WTC11 (cell line): Measurements from ENCODE around the gene WDR59. TPM values are rescaled to one million over a fixed set of nuclear protein-coding genes. Genes with fewer than 3 reads are reported as not detected.

Experiments
- ATAC-seq: fragments of 200-7000 bp; cut with Tn5 transposase; 2 replicates; pipeline ENCODE4 v1.10.0; 2021; ENCODE audit warnings: mild to moderate bottlenecking, moderate library complexity
- CTCF ChIA-PET: fragments of 300-600 bp; sonication (Branson Sonifier 250); formaldehyde crosslinking; loops from one replicate; lab custom pipeline; 2021; ENCODE audit warnings: antibody characterized with exemption; lab: Charles Lee
- POLR2A ChIA-PET: fragments of 350-600 bp; sonication (Branson Sonifier 250); formaldehyde crosslinking; loops from one replicate; lab custom pipeline; 2021; ENCODE audit warnings: antibody characterized with exemption; lab: Charles Lee
- DNase-seq: peaks from one replicate; pipeline ENCODE4 v3.0.0; 2021; ENCODE audit warnings: low spot score
- H3K27ac Mint-ChIP-seq: 2 replicates; pipeline ENCODE4 v1.8.0; 2021; ENCODE audit warnings: mixed read lengths
- H3K27me3 Mint-ChIP-seq: 2 replicates; pipeline ENCODE4 v1.8.0; 2021; ENCODE audit warnings: low read depth, mild to moderate bottlenecking, moderate library complexity, mixed read lengths
- H3K36me3 Mint-ChIP-seq: 2 replicates; pipeline ENCODE4 v1.8.0; 2021; ENCODE audit warnings: mixed read lengths
- H3K4me1 Mint-ChIP-seq: 2 replicates; pipeline ENCODE4 v1.8.0; 2022; ENCODE audit warnings: mixed read lengths
- H3K4me3 Mint-ChIP-seq: 2 replicates; pipeline ENCODE4 v1.8.0; 2021; ENCODE audit warnings: mild to moderate bottlenecking, moderate library complexity, mixed read lengths
- H3K9me3 Mint-ChIP-seq: 2 replicates; pipeline ENCODE4 v1.8.0; 2021; ENCODE audit warnings: mixed read lengths
- CTCF ChIP-seq: fragments of 200-600 bp; IDR thresholded peaks from 2 replicates; pipeline ENCODE4 v1.8.0; 2022; ENCODE audit warnings: antibody characterized with exemption
- ESRRA ChIP-seq: sonication (generic); formaldehyde crosslinking; IDR thresholded peaks from 2 replicates; pipeline ENCODE4 v1.8.1; 2022; ENCODE audit warnings: mild to moderate bottlenecking, missing genetic modification reagents, borderline replicate concordance
- FOXK1 ChIP-seq: sonication (generic); formaldehyde crosslinking; IDR thresholded peaks from 2 replicates; pipeline ENCODE4 v1.8.0; 2022; ENCODE audit warnings: mild to moderate bottlenecking, moderate library complexity, missing genetic modification reagents
- GTF2I ChIP-seq: fragments of 250-450 bp; sonication (Bioruptor Pico); conservative IDR thresholded peaks from 2 replicates; pipeline ENCODE4 v1.4.0; 2021; ENCODE audit warnings: mild to moderate bottlenecking
- IRF2 ChIP-seq: sonication (generic); formaldehyde crosslinking; IDR thresholded peaks from 2 replicates; pipeline ENCODE4 v1.8.0; 2022; ENCODE audit warnings: low read depth, missing genetic modification reagents, borderline replicate concordance
- JAZF1 ChIP-seq: fragments of 250-450 bp; sonication (Bioruptor Pico); IDR thresholded peaks from 2 replicates; pipeline ENCODE4 v1.9.0; 2021; ENCODE audit warnings: moderate library complexity, mild to moderate bottlenecking, inconsistent platforms
- MXD4 ChIP-seq: fragments of 250-450 bp; sonication (Bioruptor Pico); IDR thresholded peaks from 2 replicates; pipeline ENCODE4 v1.8.0; 2021; ENCODE audit warnings: mild to moderate bottlenecking, moderate library complexity, borderline replicate concordance
- NFYB ChIP-seq: sonication (generic); formaldehyde crosslinking; conservative IDR thresholded peaks from 2 replicates; pipeline ENCODE4 v1.8.0; 2022; ENCODE audit warnings: low read depth, missing genetic modification reagents
- OVOL2 ChIP-seq: fragments of 250-450 bp; sonication (Bioruptor Pico); IDR thresholded peaks from 2 replicates; pipeline ENCODE4 v1.9.0; 2021; ENCODE audit warnings: mild to moderate bottlenecking, borderline replicate concordance
- PRDM15 ChIP-seq: sonication (generic); formaldehyde crosslinking; IDR thresholded peaks from 2 replicates; pipeline ENCODE4 v1.8.0; 2022; ENCODE audit warnings: missing genetic modification reagents
- SOX15 ChIP-seq: fragments of 250-450 bp; sonication (Bioruptor Pico); IDR thresholded peaks from 2 replicates; pipeline ENCODE4 v1.9.0; 2021; ENCODE audit warnings: mild to moderate bottlenecking
- SP1 ChIP-seq: sonication (generic); formaldehyde crosslinking; conservative IDR thresholded peaks from 2 replicates; pipeline ENCODE4 v1.8.1; 2022; ENCODE audit warnings: missing genetic modification reagents
- TCF7 ChIP-seq: sonication (generic); formaldehyde crosslinking; IDR thresholded peaks from 2 replicates; pipeline ENCODE4 v1.8.0; 2022; ENCODE audit warnings: mild to moderate bottlenecking, low read depth, missing genetic modification reagents, moderate library complexity
- ZNF416 ChIP-seq: fragments of 250-450 bp; sonication (Bioruptor Pico); IDR thresholded peaks from 2 replicates; pipeline ENCODE4 v1.9.0; 2021; ENCODE audit warnings: mild to moderate bottlenecking, inconsistent platforms
- ZNF512 ChIP-seq: sonication (generic); formaldehyde crosslinking; IDR thresholded peaks from 2 replicates; pipeline ENCODE4 v1.8.1; 2022; ENCODE audit warnings: missing genetic modification reagents, borderline replicate concordance
- total RNA-seq: library from RNA; stranded (reverse); gene quantifications from 3 replicates; pipeline ENCODE4 v1.2.3, GENCODE V29; 2021
- TF ChIP-seq, protein P1 (sequence below): sonication (generic); formaldehyde crosslinking; IDR thresholded peaks from 2 replicates; pipeline ENCODE4 v1.8.1; 2022; ENCODE audit warnings: low read depth, missing genetic modification reagents, borderline replicate concordance
- TF ChIP-seq, protein P2 (sequence below): sonication (generic); formaldehyde crosslinking; IDR thresholded peaks from 2 replicates; pipeline ENCODE4 v1.8.1; 2023; ENCODE audit warnings: mild to moderate bottlenecking, missing genetic modification reagents, moderate library complexity
- TF ChIP-seq, protein P3 (sequence below): fragments of 250-450 bp; sonication (Bioruptor Pico); IDR thresholded peaks from 2 replicates; pipeline ENCODE4 v1.9.0; 2021; ENCODE audit warnings: mild to moderate bottlenecking
- TF ChIP-seq, protein P4 (sequence below): sonication (generic); formaldehyde crosslinking; IDR thresholded peaks from 2 replicates; pipeline ENCODE4 v1.8.1; 2022; ENCODE audit warnings: mild to moderate bottlenecking, moderate library complexity, missing genetic modification reagents

The WDR59 gene
- total RNA-seq, 1 experiment from 2014 or later = 100 TPM

- ATAC-seq = no peak
- ChIA-PET CTCF (no interaction called here), POLR2A (no interaction called here)
- Mint-ChIP-seq H3K4me3 (no peak overlapping the region), H3K9me3 (no peaks in the 10 kb centered on the region), H3K4me1 (peaks cover 9% of the 10 kb centered on the region; the same call in 1 of the 2 replicates), H3K27ac (peak overlapping the region; percentile 24; the same call in 1 of the 2 replicates), H3K36me3 (peaks cover 24% of the 10 kb centered on the region), H3K27me3 (no peaks in the 10 kb centered on the region)
- no peak for DNase-seq
- TF ChIP-seq, protein P1, sequence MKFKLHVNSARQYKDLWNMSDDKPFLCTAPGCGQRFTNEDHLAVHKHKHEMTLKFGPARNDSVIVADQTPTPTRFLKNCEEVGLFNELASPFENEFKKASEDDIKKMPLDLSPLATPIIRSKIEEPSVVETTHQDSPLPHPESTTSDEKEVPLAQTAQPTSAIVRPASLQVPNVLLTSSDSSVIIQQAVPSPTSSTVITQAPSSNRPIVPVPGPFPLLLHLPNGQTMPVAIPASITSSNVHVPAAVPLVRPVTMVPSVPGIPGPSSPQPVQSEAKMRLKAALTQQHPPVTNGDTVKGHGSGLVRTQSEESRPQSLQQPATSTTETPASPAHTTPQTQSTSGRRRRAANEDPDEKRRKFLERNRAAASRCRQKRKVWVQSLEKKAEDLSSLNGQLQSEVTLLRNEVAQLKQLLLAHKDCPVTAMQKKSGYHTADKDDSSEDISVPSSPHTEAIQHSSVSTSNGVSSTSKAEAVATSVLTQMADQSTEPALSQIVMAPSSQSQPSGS (CRISPR knock-in tag) = no peak
- TF ChIP-seq, protein P2, sequence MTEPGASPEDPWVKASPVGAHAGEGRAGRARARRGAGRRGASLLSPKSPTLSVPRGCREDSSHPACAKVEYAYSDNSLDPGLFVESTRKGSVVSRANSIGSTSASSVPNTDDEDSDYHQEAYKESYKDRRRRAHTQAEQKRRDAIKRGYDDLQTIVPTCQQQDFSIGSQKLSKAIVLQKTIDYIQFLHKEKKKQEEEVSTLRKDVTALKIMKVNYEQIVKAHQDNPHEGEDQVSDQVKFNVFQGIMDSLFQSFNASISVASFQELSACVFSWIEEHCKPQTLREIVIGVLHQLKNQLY (CRISPR knock-in tag) = no peak
- TF ChIP-seq ZNF512 (CRISPR knock-in tag) (no peak), JAZF1 (CRISPR knock-in tag) (no peak), OVOL2 (CRISPR knock-in tag) (no peak), ESRRA (CRISPR knock-in tag) (no peak)
These were observed 107.2 kb downstream of the WDR59 start for GRCh38 chr16:74877706-74878105.

DNA sequence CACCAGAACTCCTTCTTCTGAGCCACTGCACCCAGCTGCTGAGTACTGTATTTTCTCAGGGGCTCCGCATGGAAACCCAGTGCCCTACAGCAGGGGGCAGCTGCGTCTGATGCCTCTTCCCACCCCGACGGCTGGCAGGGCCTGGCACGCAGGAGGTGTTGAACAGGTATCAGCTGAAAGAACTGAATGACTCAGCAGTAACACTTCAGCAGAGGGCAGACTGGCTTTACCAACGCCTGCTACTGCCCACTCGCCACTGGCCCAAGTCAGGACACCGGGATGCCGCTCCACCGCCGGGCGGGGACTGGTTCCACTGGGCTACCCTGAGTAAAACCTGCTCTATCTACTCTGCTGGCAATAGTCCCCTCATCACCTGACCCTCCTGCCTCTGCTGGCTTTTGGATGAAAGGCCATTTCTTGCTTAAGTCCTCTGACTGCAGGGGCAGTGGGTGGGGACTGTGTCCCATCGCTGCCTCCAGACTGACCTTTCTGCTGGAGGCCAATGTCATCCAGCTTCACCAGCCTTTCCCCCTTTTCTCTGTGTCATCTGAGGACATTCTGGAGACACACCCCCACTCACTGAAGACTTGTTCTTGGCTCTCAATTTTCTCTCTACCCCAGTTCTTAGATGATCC lies 109.9 kb downstream of the WDR59 start:
- Mint-ChIP-seq H3K9me3 (no peaks in the 10 kb centered on the region), H3K27ac (peak overlapping the region; percentile 57; the same call in 1 of the 2 replicates), H3K27me3 (no peaks in the 10 kb centered on the region), H3K4me1 (peaks cover 30% of the 10 kb centered on the region), H3K36me3 (peaks cover 16% of the 10 kb centered on the region), H3K4me3 (no peak overlapping the region)
- no peak for TF ChIP-seq NFYB
- no peak for TF ChIP-seq CTCF
- TF ChIP-seq GTF2I (CRISPR knock-in tag) = no peak
- no peak for TF ChIP-seq FOXK1
- no peak for TF ChIP-seq ZNF416
- TF ChIP-seq SOX15 (CRISPR knock-in tag) = no peak
- no peak for TF ChIP-seq SP1 (CRISPR knock-in tag)
- TF ChIP-seq IRF2 (CRISPR knock-in tag) = no peak
- TF ChIP-seq TCF7 (CRISPR knock-in tag) = no peak
- ChIA-PET CTCF (interaction anchor here (0.7 to 5.4 kb wide), 4 partner anchors 10 to 255 kb away, joined by 3 to 38 read pairs (median 4); no protein-coding TSS in a partner anchor), POLR2A (no interaction called here)
- ATAC-seq = no peak
- no peak for DNase-seq

DNA sequence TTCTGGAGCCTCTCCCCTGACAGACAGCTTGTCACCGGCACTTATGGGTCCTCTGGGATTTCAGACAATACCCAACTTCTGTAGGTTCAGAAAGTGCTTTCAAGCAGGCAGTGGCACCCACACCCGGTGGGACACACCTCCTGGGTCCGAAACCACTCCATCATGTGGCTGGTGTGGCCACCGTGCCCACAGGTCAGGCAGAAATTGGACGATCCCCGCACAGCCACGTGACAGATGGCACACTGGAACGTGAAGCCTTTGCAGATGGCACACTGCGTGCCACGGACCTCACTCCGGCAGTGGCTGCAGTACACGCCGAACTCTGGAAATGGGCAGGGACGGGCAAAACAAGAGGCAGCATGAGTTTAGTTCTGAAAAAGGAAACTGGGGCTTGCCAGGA lies 110.8 kb downstream of the WDR59 start:
- peak overlapping the region; percentile 92 for H3K27ac Mint-ChIP-seq
- H3K27me3 Mint-ChIP-seq = no peaks in the 10 kb centered on the region
- POLR2A ChIA-PET = interaction anchor here (0.6 kb wide), 1 partner anchor 271 kb away, joined by 4 read pairs; no protein-coding TSS in a partner anchor
- TF ChIP-seq, protein P3, sequence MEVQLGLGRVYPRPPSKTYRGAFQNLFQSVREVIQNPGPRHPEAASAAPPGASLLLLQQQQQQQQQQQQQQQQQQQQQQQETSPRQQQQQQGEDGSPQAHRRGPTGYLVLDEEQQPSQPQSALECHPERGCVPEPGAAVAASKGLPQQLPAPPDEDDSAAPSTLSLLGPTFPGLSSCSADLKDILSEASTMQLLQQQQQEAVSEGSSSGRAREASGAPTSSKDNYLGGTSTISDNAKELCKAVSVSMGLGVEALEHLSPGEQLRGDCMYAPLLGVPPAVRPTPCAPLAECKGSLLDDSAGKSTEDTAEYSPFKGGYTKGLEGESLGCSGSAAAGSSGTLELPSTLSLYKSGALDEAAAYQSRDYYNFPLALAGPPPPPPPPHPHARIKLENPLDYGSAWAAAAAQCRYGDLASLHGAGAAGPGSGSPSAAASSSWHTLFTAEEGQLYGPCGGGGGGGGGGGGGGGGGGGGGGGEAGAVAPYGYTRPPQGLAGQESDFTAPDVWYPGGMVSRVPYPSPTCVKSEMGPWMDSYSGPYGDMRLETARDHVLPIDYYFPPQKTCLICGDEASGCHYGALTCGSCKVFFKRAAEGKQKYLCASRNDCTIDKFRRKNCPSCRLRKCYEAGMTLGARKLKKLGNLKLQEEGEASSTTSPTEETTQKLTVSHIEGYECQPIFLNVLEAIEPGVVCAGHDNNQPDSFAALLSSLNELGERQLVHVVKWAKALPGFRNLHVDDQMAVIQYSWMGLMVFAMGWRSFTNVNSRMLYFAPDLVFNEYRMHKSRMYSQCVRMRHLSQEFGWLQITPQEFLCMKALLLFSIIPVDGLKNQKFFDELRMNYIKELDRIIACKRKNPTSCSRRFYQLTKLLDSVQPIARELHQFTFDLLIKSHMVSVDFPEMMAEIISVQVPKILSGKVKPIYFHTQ = no peak
- TF ChIP-seq, protein P4, sequence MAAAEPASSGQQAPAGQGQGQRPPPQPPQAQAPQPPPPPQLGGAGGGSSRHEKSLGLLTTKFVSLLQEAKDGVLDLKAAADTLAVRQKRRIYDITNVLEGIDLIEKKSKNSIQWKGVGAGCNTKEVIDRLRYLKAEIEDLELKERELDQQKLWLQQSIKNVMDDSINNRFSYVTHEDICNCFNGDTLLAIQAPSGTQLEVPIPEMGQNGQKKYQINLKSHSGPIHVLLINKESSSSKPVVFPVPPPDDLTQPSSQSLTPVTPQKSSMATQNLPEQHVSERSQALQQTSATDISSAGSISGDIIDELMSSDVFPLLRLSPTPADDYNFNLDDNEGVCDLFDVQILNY = no peak
- TF ChIP-seq MXD4 (CRISPR knock-in tag) (no peak), PRDM15 (CRISPR knock-in tag) (no peak)

More for the DNA sequence above, 110.8 kb downstream of the WDR59 start:
- CTCF ChIA-PET = interaction anchor here (0.7 to 5.4 kb wide), 3 partner anchors 12 to 256 kb away, joined by 3 to 38 read pairs (median 5); no protein-coding TSS in a partner anchor
- Mint-ChIP-seq H3K36me3 (peaks cover 16% of the 10 kb centered on the region), H3K9me3 (no peaks in the 10 kb centered on the region), H3K4me3 (no peak overlapping the region), H3K4me1 (peaks cover 38% of the 10 kb centered on the region)
- ATAC-seq (no peak), DNase-seq (no peak)
